Thymus (tissue), 11 donors: ENCODE results near the gene FXYD5. TPM values are rescaled to one million over a fixed set of nuclear protein-coding genes. Genes with fewer than 3 reads are reported as not detected.
"Not testable (repeated sequence)": the region's sequence is repeated elsewhere in the genome, so short reads cannot be mapped to it uniquely, and the experiment has no call there.

Experiments
- DNase-seq, 9 donors: peaks; one replicate each; pipeline ENCODE4 v3.0.0-alpha.2; 2013; ENCODE audit warnings: low spot score in 9 of 9, low read depth in 6 of 9, missing footprints in 1 of 9
- H3K27ac ChIP-seq, 2 donors: one replicate each; pipeline ENCODE4 v1.5.1; 2013; ENCODE audit warnings: control low read depth in 1 of 2, low read depth in 1 of 2, low read length in 1 of 2, mild to moderate bottlenecking in 1 of 2, moderate library complexity in 1 of 2
- H3K27me3 ChIP-seq, 2 donors: one replicate each; pipeline ENCODE4 v1.5.1; 2013; ENCODE audit warnings: low read length in 1 of 2; ENCODE audit not compliant: control insufficient read depth in 2 of 2, insufficient read depth in 1 of 2
- H3K36me3 ChIP-seq, 2 donors: one replicate each; pipeline ENCODE4 v1.5.1; 2013; ENCODE audit warnings: low read length in 1 of 2, mild to moderate bottlenecking in 1 of 2, moderate library complexity in 1 of 2; ENCODE audit not compliant: control insufficient read depth in 2 of 2, insufficient read depth in 2 of 2
- H3K4me1 ChIP-seq, 2 donors: one replicate each; pipeline ENCODE4 v1.5.1; 2013; ENCODE audit warnings: low read length in 2 of 2; ENCODE audit not compliant: control insufficient read depth in 2 of 2, insufficient read depth in 2 of 2
- H3K4me3 ChIP-seq, 2 donors: one replicate each; pipeline ENCODE4 v1.5.1; 2013; ENCODE audit warnings: low read length in 2 of 2, control low read depth in 1 of 2, mild to moderate bottlenecking in 1 of 2
- H3K9me3 ChIP-seq, 2 donors: one replicate each; pipeline ENCODE4 v1.5.1; 2013; ENCODE audit warnings: low read length in 1 of 2, mild to moderate bottlenecking in 1 of 2; ENCODE audit not compliant: control insufficient read depth in 2 of 2, insufficient read depth in 1 of 2
- WGBS: extraction: QIAGEN DNeasy Blood & Tissue Kit; methylation state at CpG from one replicate; pipeline ENCODE4 v1.1.7; 2013; 5-methylcytosine and 5-hydroxymethylcytosine counted together
- polyA plus RNA-seq: library from polyadenylated mRNA; stranded (reverse); fragments of 200-250 nt; gene quantifications from one replicate; pipeline ENCODE4 v1.2.3, GENCODE V29; 2013
- total RNA-seq: library from RNA; stranded (reverse); fragments of 120-200 nt; gene quantifications from one replicate; pipeline ENCODE4 v1.2.4, GENCODE V29; 2013
- donor health status: healthy.

The FXYD5 gene
- total and polyA plus RNA-seq, 2 donors, result 42.6 to 136 TPM

DNA sequence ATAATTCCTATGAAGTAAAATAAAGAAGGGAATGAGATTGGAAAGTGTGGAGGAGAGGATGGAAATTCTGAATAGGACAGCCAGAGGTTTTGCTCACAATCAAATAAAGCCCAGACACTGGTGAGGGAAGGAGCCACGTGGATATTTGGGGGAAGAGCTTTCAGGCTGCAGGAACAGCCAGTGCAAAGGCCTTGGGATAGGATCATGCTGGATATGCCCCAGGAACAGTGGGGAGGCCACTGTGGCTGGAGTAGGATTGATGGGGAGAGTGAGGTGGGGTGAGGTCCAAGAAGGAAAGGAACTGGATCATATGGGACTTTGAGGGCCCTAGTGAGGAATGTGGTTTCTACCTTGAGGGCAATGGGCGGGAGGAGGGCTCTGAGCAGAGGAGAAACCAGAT lies 4.1 kb upstream of the FXYD5 start:
- 90% methylated on average over 2 of the region's 2 CpGs for WGBS
- no peaks in the 10 kb centered on the region for H3K36me3 ChIP-seq
- peaks cover 6 to 41% of the 10 kb centered on the region in 2 donors for H3K27me3 ChIP-seq
- no peaks in the 10 kb centered on the region for H3K9me3 ChIP-seq
- H3K27ac ChIP-seq, result no peak overlapping the region
- H3K4me3 ChIP-seq, result no peak overlapping the region
- peaks cover 9 to 20% of the 10 kb centered on the region in 2 donors for H3K4me1 ChIP-seq
- no peak for DNase-seq

DNA sequence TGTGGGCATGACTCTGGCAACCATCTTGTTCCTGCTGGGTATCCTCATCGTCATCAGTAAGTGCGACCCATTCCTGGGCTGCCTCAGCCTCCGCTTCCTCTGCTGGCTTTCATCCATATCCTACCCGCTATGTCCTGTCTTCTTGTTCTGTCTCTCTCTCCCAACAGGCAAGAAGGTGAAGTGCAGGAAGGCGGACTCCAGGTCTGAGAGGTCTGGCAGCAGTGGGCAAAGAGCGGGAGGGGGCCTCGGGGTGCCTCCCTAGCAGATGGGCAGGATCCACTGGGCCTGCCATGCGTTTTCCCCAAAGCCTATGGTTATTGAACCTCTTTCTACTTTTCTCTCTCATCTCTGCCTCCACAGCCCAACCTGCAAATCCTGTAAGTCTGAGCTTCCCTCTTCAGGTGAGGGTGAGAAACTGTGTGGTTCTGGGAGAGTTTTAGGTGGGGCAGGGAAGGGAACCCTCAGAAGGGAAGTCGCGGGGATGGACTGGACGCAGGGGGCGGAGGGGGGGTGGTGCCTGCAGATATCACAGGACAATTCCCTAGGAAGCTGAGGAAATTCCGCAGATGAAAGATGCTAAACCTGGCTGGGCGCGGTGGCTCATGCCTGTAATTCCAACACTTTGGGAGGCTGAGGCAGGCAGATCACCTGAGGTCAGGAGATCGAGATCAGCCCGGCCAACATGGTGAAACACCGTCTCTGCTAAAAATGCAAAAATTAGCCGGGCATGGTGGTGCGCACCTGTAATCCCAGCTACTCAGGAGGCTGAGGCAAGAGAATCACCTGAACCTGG lies 3.1 kb upstream of the FXYD5 start:
- Histone ChIP-seq H3K27ac (no peak overlapping the region), H3K9me3 (no peaks in the 10 kb centered on the region), H3K4me1 (peaks cover 18 to 26% of the 10 kb centered on the region in 2 donors), H3K36me3 (no peaks in the 10 kb centered on the region), H3K4me3 (no peak overlapping the region), H3K27me3 (peaks cover 6 to 39% of the 10 kb centered on the region in 2 donors)
- DNase-seq, result no peak
- 95% methylated on average over 20 of the region's 20 CpGs for WGBS

DNA sequence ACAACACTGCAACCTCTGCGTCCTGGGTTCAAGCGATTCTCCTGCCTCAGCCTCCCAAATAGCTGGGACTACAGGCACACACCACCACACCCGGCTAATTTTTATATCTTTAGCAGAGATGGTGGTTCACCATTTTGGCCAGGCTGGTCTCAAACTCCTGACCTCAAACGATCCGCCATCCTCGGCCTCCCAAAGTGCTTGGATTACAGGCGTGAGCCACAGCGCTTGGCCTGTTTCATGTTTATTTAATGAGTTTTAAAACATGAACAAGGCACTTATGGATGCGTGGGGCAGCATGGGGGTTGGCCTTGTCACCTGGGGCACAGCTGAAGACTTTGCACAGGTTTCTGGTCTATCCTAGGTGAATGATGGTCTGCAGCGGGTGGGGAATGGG lies 1.4 kb upstream of the FXYD5 start:
- not testable (repeated sequence) for DNase-seq, H3K4me3 ChIP-seq, H3K36me3 ChIP-seq, H3K27ac ChIP-seq, H3K9me3 ChIP-seq
- Histone ChIP-seq H3K27me3 (peaks cover 6 to 39% of the 10 kb centered on the region in 2 donors), H3K4me1 (peaks cover 18 to 26% of the 10 kb centered on the region in 2 donors)
- 93% methylated on average over 10 of the region's 10 CpGs for WGBS

DNA sequence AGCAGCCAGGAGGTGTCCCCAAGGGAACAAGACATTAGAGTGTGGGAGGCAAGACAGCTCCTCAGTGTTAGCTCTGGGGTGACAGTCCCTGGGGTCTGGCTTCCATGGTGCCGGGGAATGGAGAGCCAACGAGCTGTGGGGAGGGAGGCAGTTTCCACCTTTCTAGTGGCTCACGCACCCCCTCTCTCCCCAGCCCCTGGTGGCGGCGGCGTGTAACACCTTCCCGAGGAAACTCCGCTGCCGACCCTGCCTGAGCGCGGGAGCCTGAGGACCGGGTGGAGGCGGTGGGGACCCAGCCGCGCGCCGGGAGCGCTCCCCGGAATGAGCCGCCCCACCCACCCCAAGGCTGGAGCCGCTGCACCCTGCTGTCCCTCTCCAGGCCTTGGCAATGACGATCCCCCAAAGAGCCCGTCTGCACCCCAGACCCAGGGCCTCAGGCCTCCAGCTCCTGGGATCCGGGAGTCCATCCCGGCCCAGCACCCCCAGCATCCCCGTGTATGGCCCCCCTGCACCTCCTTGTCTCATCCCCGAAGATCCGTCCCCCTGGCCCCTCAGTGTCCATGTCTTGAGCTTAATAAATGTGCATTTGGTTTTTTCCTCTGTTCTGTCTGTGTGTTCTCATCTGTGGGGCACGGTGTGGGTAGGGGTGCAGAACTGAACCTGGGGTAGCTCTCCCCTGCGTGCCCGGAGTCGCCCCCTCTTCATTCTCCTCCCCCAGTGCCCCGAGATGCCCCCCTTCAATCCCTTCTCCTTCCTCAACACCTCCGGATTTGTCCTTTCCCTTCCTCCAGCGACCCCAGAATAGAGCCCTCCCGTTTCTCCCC lies 622 bp upstream of the FXYD5 start:
- Histone ChIP-seq H3K36me3 (peaks cover 9 to 12% of the 10 kb centered on the region in 2 donors), H3K27ac (peak overlapping the region in 1 of 2 donors; percentile 74), H3K4me1 (peaks cover 18 to 26% of the 10 kb centered on the region in 2 donors), H3K27me3 (peaks cover 6 to 39% of the 10 kb centered on the region in 2 donors), H3K9me3 (no peaks in the 10 kb centered on the region), H3K4me3 (peak overlapping the region; percentile 57 to 83)
- WGBS, result under 1% methylated on average over 36 of the region's 36 CpGs
- DNase-seq, result peak in 3 of 9 donors; percentile 27 to 69 (median 54)

DNA sequence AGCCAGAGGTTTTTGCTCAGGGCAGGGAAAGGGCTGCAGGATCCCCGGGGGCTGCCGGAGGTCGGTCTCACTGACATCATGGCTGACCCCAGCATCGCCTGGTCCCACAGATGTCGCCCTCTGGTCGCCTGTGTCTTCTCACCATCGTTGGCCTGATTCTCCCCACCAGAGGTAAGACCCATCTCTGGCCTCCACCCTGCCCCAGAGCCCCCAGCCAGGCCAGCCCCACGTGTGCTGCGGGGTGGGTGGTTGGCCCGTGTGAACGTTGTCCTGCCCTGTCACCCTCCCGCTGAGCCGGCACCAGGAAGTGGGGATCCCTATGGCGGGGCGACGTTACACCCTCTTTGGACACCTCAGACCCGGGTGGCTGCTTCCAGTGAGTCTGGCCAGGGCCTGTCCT lies 906 bp downstream of the FXYD5 start:
- Histone ChIP-seq H3K4me1 (peaks cover 18 to 26% of the 10 kb centered on the region in 2 donors), H3K4me3 (peak overlapping the region; percentile 57 to 83), H3K27me3 (peaks cover 6 to 39% of the 10 kb centered on the region in 2 donors), H3K27ac (peak overlapping the region in 1 of 2 donors; percentile 15), H3K9me3 (no peaks in the 10 kb centered on the region), H3K36me3 (peaks cover 14 to 17% of the 10 kb centered on the region in 2 donors)
- WGBS, result 3% methylated on average over 17 of the region's 17 CpGs
- DNase-seq, result no peak

DNA sequence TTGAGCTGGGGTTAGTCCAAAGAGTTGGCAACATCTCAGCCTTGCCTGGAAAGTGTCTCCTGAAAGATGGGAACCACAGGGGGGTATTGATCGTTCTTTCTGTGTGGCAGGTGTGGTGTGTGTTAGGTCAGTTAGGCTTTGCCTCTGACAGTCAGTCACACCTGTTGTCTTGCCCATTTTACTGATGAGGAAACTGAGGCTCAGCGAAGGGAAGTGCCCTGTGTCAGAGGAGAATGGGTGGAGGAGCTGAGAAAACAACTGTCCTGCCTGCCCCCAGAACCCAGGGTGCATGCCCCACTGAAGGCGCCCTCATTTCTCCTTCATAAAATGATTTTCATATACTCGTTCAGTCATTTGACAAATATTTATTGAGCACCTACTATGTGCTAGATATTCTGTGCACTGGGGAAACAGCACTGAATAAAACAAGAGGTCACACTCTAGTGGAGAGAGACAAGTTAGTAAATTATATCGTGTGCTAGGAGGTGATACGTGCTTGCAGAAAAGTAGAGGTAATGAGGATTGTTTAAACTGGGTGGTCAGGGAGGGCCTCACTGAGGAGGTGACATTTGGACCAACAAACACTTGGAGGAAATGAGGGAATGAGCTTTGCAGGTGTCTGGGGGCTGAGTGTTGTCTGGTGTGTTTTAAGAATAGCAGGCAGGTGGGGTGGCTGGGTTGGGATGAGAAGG lies 1.6 kb downstream of the FXYD5 start:
- WGBS, result 94% methylated on average over 6 of the region's 6 CpGs
- Histone ChIP-seq H3K9me3 (no peaks in the 10 kb centered on the region), H3K4me3 (peak overlapping the region; percentile 57 to 83), H3K4me1 (peaks cover 18 to 26% of the 10 kb centered on the region in 2 donors), H3K27me3 (peaks cover 6 to 37% of the 10 kb centered on the region in 2 donors), H3K27ac (no peak overlapping the region), H3K36me3 (peaks cover 17 to 21% of the 10 kb centered on the region in 2 donors)
- DNase-seq, result no peak

DNA sequence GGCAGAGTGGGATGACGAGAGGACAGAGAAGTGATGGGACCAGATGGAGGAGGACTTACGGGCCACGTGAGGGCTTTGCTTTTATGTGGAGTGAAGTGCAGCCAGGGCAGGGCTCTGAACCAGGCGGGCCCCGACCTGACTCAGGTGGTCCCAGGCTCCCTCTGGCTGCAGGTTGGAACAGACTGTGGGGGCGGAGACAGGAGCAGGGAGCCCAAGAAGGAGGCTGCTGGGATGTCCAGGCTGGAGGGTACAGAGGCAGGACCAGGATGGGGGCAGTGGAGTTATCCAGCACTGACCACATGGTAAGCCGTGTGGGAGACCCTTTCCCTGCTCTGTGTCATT lies 2.1 kb downstream of the FXYD5 start:
- no peak overlapping the region for H3K4me3 ChIP-seq
- H3K9me3 ChIP-seq, result peaks cover 0 to 1% of the 10 kb centered on the region in 2 donors
- no peak overlapping the region for H3K27ac ChIP-seq
- WGBS, result 95% methylated on average over 7 of the region's 7 CpGs
- no peak for DNase-seq
- H3K27me3 ChIP-seq, result peaks cover 6 to 33% of the 10 kb centered on the region in 2 donors
- H3K4me1 ChIP-seq, result peaks cover 18 to 26% of the 10 kb centered on the region in 2 donors
- H3K36me3 ChIP-seq, result peaks cover 20 to 26% of the 10 kb centered on the region in 2 donors

DNA sequence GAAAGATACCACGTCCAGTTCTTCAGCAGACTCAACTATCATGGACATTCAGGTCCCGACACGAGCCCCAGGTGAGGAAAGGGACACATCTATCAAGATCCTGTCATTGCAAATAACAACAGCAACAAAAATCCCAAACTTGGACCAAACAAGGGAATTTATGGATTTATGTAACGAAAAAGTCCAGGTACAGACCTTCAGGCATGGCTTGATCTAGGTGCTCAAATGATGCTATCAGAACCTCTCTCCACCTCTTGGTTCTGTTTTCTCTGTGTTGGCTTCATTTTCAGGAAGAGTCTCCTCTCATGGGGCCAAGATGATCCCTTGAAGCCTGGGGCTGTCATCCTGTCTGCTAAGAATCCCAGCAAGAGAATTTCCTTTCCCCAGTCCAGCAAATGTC lies 2.9 kb downstream of the FXYD5 start:
- 97% methylated on average over 4 of the region's 4 CpGs for WGBS
- Histone ChIP-seq H3K27me3 (peaks cover 6 to 30% of the 10 kb centered on the region in 2 donors), H3K4me3 (no peak overlapping the region), H3K36me3 (peaks cover 27 to 32% of the 10 kb centered on the region in 2 donors), H3K9me3 (peaks cover 0 to 1% of the 10 kb centered on the region in 2 donors), H3K4me1 (peaks cover 18 to 26% of the 10 kb centered on the region in 2 donors), H3K27ac (no peak overlapping the region)
- no peak for DNase-seq
